Stimulated activated CD4-positive, alpha-beta T cell treated with anti-CD3 and anti-CD28 coated beads, Interleukin-1b, Interleukin-23, amount 100 ng/mL, for 24 hours (primary cell): ENCODE results near the gene IGFL2.
A peak's percentile ranks its signal among the peaks of the same experiment; 100 is the strongest.
"Not testable (repeated sequence)": the region's sequence is repeated elsewhere in the genome, so short reads cannot be mapped to it uniquely, and the experiment has no call there.

Experiments used
- DNase-seq, 4 experiments: peaks; one replicate each; pipeline ENCODE4 v3.0.0-alpha.2; 2020; ENCODE audit warnings: low read depth in 4 of 4, low spot score in 1 of 4

Gene IGFL2

DNA sequence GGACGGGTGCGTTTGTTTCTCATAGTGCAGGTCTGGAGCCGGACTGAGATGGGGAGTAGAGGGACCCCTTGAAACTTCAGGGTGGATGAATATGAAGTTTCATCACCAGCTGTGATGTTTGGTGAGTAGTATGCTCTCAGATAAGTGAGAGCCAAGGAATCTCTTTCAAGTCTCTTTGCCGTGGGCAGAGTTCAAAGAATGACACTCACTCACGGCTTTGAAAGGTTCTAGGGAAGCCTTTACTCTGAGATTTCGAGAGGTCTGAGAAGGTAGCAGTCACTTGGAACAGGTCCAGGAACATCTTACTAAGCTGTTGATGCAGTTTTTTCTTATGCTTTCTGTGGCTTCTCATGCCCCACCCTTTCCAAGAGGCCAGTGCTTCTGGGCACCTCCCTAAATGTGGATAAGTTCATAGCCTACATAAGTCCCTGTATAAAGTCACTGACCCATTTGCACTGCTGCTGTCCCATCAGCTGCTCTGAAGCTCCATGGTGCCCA is at the start of gene IGFL2:
Gene IGFL2 (plus strand): TSS at position 448 of the 498 bp plus-strand sequence. CDS start 41 bp downstream, at position 489.
- peak in 1 of 4 experiments; percentile 10 for DNase-seq

DNA sequence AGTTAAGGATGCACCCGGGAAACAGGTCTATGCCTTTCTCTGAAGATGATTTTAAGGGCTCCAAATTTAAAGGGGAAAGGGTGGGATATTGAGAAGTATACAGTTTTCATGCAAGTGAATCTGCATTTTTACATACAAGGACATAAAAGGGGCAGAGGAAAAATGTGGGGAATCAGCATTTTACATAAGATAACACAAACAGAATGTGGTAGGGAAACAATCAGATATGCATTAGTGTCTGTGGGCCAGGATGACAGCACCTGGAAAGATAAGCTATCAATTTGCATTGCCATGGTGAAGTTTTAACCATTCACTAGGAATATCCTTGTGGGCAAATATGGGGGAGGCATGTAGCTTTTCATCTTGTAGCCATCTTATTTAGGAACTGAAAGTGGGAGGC is 47.7 kb upstream of the IGFL2 start:
- DNase-seq, result no peak

GRCh38 chr19:46101293-46101692 is 46.7 kb upstream of the IGFL2 start:
- no peak for DNase-seq

DNA sequence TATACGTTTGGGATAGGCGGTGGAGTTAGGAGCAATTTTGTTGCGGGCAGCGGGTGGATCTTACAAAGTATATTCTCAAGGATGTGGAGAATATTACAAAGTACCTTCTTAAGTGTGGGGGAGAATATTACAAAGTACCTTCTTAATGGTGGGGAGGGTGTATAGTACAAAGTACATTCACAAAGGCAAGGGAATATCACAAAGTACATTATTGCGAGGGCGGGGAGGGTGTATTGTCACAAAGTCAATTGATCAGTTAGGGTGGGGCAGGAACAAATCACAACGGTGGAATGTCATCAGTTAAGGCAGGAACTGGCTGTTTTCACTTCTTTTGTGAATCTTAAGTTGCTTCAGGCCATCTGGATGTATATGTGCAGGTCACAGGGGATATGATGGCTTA is 45.7 kb upstream of the IGFL2 start:
- DNase-seq, result not testable (repeated sequence)

DNA sequence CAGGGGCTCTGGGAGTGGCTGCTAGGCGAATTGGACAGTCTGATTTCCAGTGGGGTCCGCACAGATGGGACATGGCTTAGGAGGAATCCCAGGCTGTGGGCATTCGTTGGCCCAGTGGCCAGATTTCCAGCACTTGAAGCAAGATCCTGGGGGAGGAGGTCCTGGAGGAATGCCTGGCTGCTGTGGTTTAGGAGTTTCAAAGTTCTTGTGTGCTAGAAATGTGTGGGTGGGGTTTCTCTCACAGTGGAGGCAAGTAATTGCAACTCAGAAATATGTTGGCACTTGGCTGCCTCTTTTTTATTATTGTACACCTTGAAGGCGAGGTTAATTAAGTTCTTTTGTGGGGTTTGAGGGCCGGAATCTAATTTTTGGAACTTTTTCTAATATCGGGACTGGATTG is 40.7 kb upstream of the IGFL2 start:
- DNase-seq, result no peak

DNA sequence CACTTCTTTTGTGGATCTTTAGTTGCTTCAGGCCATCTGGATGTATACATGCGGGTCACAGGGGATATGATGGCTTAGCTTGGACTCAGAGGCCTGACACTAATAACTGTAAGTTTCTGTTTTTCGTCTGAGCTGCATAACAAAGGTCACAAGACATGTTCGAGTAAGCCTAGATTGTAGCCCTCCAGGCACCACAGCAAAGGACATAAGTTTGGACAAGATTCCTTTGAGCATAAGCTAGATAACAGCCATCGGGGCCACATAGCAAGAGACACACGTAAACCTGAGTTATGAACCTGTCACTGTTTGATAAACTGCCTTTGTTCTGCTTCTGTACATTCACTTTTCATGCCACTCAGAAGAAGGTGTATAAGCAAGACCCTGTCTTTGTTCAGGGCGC is 38.2 kb upstream of the IGFL2 start:
- no peak for DNase-seq

DNA sequence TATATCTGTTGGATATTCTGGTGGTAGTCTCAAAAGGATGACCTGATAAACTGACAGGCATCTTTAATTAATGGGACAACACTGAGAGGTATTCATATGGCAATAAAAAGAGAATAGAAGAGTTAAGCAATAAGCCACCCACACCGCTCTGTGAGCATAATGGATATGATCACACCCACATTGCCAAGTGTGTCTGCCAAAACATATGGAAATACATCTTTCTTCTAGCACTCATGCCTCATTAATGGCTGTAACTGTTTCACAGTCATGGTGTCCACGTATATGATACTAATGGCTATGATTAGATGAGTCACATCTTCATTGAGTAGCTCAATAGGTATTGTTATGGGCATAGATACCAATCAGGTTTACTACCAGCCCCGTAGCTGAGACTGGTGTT is 36.7 kb upstream of the IGFL2 start:
- no peak for DNase-seq

DNA sequence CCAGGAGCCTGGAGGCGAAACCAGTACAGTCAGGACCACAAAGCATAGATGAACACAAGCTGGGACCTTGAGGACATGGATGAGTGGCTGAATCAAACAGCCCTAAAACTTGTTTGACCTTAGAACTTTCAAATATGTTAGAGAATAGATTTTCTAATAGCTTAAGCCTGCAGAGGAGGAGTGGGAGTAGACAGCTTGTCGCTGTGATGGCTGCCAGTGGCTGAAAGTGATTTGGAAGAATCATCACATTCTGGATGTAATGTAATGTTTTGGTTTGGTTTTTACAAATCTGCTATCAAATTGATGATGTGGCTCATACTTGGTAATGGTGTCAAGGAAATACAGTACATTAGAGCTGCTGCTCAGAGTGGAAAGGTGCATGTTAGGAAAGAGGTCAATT is 35.5 kb upstream of the IGFL2 start:
- DNase-seq, result no peak

DNA sequence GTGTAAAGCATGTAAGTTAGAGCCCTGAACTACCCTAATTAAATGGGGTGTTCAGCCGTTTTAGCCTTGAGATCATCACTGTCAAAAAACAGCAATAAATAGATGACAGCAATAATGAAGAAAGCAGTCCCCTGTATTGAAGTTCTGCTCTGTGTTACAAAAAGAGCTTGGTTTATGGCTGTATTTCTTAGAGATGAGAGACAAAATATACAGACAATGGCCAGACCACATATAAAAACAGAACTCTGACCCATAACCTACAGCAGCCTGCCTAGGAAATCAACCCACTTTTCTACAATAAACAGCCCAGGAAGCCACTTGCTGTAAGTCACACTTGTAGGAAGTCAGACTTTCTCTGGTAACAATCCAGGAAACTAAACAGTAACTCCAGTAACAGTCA is 34.3 kb upstream of the IGFL2 start:
- no peak for DNase-seq

DNA sequence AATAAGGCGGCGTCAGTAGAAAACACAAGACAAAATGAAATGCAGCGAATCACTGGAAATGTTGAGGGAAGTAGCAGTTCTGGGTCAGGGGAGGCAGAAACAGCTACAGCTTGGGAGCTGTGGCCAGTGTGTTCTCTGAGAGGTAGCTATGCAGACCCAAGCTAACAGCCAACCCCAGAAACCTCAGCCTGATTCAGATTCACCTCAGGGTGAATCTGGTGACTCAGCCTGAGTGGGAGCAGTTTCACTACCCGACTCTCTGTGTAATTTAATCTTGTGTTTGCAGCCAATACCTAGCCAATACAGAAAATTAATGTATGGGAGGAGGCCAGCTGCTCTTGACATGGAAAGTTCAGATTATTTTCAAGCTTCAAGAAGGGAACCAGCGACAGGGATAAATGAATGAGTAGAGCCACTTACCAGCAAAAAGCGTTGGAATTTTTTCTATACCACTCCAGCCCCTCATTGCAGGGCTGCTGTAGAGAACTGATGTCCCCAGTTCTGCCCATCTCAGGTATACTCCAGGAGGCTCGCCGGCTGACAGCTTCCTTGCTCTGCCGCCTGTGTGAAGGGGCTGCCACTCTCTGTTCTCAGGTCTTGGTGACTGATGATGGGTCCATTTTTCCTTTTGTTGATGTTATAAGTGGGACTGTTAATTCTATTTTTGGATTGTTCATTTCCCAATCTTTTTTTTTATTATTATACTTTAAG is 32.5 kb upstream of the IGFL2 start:
- peak; percentile 11 to 56 (median 22) for DNase-seq

DNA sequence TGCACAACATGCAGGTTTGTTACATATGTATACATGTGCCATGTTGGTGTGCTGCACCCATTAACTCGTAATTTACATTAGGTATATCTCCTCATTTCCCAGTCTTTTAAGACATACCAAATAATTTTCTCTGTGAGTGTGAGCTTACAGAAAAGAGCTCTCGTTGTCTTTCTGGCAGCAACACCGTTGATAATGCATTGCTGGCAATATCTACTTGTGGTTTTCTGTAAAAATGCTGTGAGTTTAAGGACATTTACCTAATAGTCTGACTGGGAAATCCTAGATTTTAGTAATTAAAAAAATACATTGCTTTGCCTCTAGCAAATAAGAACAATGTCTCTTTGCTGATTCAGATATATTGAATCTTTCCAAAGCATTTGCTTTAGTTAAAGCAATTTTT is 31.9 kb upstream of the IGFL2 start:
- no peak for DNase-seq

DNA sequence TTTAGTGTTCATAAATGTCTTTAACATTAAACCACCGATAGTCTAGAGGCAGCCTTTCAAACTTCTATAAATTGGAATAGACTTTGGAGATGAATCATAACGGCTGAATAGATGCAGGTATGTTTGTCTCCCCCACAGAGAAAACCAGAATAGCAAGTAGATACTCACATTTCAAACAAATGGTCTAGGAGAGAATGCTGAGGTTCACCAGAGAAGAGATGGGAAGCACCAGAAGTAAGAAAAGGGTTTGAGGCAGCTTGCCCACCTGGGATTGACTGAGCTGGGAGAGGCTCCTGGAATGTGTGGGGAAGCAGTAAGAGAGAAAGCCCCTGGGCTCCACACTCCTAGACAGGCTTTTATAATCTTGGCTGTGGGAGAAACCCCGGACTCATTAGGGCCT is 29.9 kb upstream of the IGFL2 start:
- DNase-seq, result no peak

DNA sequence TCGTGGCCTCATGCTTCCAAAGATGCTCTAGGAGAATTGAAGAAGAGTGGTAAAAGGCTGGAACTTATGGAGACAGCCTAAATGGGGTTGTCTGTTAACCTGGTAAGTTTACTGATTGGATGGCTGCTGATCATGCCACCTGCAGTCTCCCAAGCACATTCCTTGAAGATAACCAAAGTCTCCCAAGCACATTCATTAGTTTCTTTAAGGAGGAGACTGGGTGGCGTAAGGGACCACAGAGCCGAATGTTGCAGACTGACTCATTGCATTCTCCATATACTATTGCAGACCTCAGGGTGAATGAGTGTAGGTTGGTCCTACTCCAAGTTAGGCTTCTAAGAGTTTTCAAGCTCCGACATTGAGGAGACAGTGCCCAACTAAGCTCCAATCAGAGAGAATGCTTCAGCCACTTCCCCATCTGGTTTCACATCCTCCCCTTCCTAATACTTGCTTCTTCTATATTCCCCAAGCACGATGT is 23.4 kb upstream of the IGFL2 start, which contains the start of gene IGFL3:
Gene IGFL3 (minus strand): TSS at position 51 of the 478 bp plus-strand sequence. CDS start 39 bp downstream, at position 12.
- no peak for DNase-seq

DNA sequence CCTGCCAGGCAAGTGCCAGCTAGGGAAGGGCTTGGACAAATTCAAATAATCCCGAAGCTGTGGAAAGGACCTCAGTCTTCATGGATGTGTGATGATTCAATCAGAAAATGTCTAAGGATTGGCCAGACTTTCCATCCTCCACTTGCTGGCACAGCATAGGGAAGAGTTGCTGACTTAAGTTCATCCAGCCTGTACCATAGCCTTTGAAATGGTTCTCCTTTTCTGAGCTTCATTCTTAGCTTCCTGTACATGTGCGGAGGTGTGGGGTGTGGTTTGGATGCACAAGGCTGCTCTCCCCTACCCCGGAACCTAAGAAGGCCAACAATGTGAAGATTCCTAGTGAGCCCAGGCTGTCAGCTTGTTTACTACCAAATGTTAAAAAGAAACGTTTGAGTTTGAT is 22.6 kb upstream of the IGFL2 start:
- DNase-seq, result no peak

- DNase-seq, result no peak
Measured at GRCh38 chr19:46126086-46126580, 21.9 kb upstream of the IGFL2 start.

DNA sequence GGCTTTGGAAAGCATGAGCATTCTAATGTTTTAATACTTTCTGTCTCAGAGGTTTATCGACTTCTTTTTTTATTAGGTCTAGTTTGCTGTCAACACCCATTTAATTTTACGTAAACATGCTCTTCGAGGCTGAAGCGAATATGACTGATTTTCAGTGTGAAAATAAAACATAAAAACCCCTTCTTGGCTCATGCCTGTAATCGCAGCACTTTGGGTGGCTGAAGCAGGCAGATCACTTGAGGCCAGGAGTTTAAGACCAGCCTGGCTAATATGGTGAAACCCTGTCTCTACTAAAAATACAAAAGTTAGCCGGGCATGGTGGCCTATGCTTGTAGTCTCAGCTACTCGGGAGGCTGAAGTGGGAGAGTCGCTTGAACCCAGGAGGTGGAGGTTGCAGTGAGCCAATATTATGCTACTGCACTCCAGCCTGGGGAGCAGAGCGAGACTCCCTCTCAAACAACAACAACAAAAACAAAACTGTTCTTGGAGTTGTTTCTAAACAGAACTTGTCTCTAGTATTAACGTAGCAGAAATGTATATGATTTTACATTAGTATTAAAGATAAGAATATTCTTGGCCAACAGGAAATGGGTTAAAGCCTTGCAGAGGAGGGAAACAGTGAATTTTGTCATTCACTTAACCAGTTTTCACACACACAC is 16.4 kb upstream of the IGFL2 start:
- DNase-seq, result no peak

DNA sequence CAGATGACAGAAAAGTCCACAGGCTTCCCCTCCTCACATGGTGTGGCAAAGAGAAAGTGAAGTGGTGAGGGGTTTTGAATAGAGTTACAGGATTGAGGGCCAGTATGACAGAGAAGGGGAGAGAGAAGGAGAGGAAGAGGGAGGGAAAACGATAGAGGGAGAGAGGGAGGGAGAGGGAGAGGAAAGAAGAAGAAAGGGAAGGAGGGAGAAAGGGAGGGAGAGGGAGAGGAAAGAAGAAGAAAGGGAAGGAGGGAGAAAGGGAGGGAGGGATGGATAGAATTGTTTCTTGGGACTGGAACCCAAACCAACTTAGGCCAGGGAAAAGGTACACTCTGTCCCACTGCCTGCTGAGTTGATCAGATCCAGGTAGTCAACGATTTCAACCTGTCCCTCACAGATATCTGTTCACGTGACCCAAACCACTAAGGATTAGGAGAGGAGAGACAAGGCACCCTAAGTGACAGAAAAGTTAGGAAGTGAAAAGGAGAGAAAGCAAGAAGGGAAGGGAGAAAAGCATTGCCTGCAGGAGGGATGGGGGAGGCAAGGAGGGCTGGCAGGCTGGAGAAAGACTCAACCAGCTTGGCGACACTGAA is 15.4 kb upstream of the IGFL2 start:
- DNase-seq, result no peak

GRCh38 chr19:46133101-46133627 is 14.9 kb upstream of the IGFL2 start:
- DNase-seq, result no peak

DNA sequence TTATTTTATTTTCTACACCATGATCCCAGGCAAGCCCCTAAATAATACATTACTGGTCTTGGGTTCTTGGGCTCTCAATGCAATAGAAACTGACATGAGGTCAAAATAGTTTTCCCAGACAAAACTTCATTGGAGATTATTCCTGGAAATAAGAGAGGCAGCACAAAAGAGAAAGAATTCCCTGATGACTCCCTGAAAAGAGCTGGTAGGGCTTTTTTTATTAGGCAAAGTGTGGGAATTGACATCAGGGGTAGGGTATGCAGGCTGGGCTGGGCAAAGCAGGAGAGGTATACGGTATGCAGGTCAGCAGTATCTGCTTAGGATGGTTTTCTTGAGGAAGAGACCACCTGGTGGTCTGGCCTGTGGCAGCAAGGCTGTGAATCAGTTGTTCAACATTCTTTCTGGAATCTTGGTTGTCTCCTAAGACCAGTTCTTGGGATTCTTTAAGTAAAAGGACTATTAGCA is 14.2 kb upstream of the IGFL2 start:
- no peak for DNase-seq

DNA sequence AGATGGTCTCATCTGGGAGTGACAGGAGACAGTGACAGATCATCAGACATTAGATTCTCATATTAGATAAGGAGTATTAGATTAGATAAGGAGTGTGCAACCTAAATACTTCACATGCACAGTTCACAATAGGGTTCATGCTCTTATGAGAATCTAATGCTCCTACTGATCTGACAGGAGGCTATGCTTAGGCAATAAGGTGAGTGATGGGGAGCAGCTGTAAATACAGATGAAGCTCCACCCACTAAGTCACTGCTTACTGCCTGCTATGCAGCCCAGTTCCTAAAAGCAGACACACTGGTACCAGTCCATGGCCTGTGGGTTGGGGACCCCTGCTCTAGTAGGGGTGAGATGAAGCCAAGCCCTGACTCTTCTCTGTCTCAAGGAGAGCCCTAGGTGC is 13.5 kb upstream of the IGFL2 start:
- DNase-seq, result no peak

DNA sequence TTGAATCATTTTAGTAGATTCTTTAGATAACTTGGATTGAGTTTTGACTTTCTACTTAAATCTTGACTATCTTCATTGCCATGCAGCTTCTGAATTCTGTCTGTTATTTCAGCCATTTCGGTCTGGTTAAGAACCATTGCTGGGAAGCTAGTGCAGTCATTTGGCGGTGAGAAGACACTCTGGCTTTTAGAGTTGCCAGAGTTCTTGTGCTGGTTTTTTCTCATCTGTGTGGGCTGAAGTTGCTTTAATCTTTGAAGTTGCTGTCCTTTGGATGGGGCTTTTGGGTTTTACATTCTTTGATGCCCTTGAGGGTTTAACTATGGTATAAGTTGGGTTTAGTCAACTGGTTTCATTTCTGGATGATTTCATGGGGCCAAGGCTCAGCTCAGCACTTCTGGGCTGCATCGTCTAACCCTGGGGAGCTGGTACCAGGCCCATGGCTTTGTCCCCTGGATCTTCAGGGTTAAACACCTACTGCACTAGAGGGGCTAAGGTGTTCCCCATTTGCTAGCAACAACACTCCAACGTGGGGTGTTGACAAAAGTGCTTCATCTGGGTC is 10.0 kb upstream of the IGFL2 start:
- DNase-seq, result no peak
